Stomach (tissue), 9 donors: ENCODE data around the gene TSKU. TPM values are rescaled to one million over a fixed set of nuclear protein-coding genes. Genes with fewer than 3 reads are reported as not detected.
"Not testable (repeated sequence)": the region's sequence is repeated elsewhere in the genome, so short reads cannot be mapped to it uniquely, and the experiment has no call there.

Experiments used
- DNase-seq, 2 donors: peaks; one replicate each; pipeline versions ENCODE4 v3.0.0 to v3.0.0-alpha.2; 2013 to 2019
- H3K27ac ChIP-seq, 5 donors: fragments of 200-600 bp in 4 of 5; sonication (generic) in 4 of 5; one replicate each; pipeline ENCODE4 v1.5.1; 2013 to 2019; ENCODE audit warnings: mild to moderate bottlenecking in 1 of 5, moderate library complexity in 1 of 5
- H3K27me3 ChIP-seq, 3 donors: fragments of 200-600 bp; sonication (generic); one replicate each; pipeline ENCODE4 v1.5.1; 2017 to 2019; ENCODE audit warnings: mixed run types in 1 of 3
- H3K36me3 ChIP-seq, 4 donors: fragments of 200-600 bp; sonication (generic); 1 replicate in 3 of 4; 2 replicates in 1 of 4; pipeline ENCODE4 v1.5.1; 2016 to 2019
- H3K4me1 ChIP-seq, 4 donors: fragments of 200-600 bp; sonication (generic); one replicate each; pipeline ENCODE4 v1.5.1; 2016 to 2019
- H3K4me3 ChIP-seq, 4 donors: fragments of 200-600 bp; sonication (generic) in 3 of 4; one replicate each; pipeline ENCODE4 v1.5.1; 2016 to 2019; ENCODE audit warnings: mild to moderate bottlenecking in 1 of 4
- H3K9me3 ChIP-seq, 4 donors: fragments of 200-600 bp; sonication (generic); one replicate each; pipeline ENCODE4 v1.5.1; 2016 to 2019
- CTCF ChIP-seq, 7 experiments: fragments of 450-650 bp in 4 of 7; fragments of 200-600 bp in 3 of 7; sonication (generic) in 3 of 7; IDR thresholded peaks; one replicate each; pipeline ENCODE4 v1.5.1; 2016 to 2019; ENCODE audit warnings: antibody characterized with exemption in 7 of 7, control low read depth in 2 of 7, mild to moderate bottlenecking in 1 of 7
- EP300 ChIP-seq: sonication (generic); formaldehyde crosslinking; IDR thresholded peaks from one replicate; pipeline ENCODE4 v1.6.1; 2017; ENCODE audit warnings: antibody characterized with exemption
- POLR2A ChIP-seq, 4 donors: fragments of 450-650 bp; IDR thresholded peaks; one replicate each; pipeline ENCODE4 v1.6.1; 2016; ENCODE audit warnings: antibody characterized with exemption in 4 of 4, control low read depth in 2 of 4, mild to moderate bottlenecking in 1 of 4, moderate library complexity in 1 of 4
- POLR2AphosphoS5 ChIP-seq, 3 donors: sonication (generic); formaldehyde crosslinking; IDR thresholded peaks; one replicate each; pipeline ENCODE4 v1.6.1; 2016; ENCODE audit warnings: antibody characterized with exemption in 3 of 3
- WGBS, 5 donors: extraction: QIAGEN DNeasy Blood & Tissue Kit in 3 of 5; methylation state at CpG; one replicate each; pipeline versions ENCODE4 v1.1.5 to v1.1.7; 2013 to 2018; 5-methylcytosine and 5-hydroxymethylcytosine counted together
- intact Hi-C: fragments of 100-400 bp; cut with DNase I; formaldehyde crosslinking; loops from one replicate; pipeline ENCODE4 v1.15.1; 2023; ENCODE audit warnings: low total_unique reads
- polyA plus RNA-seq, 3 donors: library from polyadenylated mRNA; stranded (reverse); fragments of 200-250 nt; gene quantifications; one replicate each; pipeline ENCODE4 v1.2.3, GENCODE V29; 2013
- total RNA-seq, 5 donors: library from RNA; depleted of rRNA; stranded (reverse); fragments of >200 nt; gene quantifications; one replicate each; pipeline versions ENCODE4 v1.1.0 to v1.2.3, GENCODE V29; 2014 to 2016
- donor health status: healthy with polysubstance abuse.
- donor health status: Bipolar disorder and iron deficiency.
- donor health status: healthy.

TSKU gene
- total and polyA plus RNA-seq, 8 donors: 11.1 to 114 (median 19.7) TPM

- H3K9me3 ChIP-seq: peaks cover 0 to 22% (median 14%) of the 10 kb centered on the region in 4 donors
- no peak overlapping the region for H3K4me3 ChIP-seq
- no peaks in the 10 kb centered on the region for H3K36me3 ChIP-seq
- no peaks in the 10 kb centered on the region for H3K27me3 ChIP-seq
- TF ChIP-seq EP300: no peak
- no peak for TF ChIP-seq POLR2AphosphoS5 (IDR thresholded peaks at IDR 0.05)
- TF ChIP-seq POLR2A (IDR thresholded peaks at IDR 0.05): no peak
- TF ChIP-seq CTCF (IDR thresholded peaks at IDR 0.05): no peak
- intact Hi-C loops: no loop called here
- H3K27ac ChIP-seq: no peak overlapping the region
- peaks cover 0 to 8% (median 1%) of the 10 kb centered on the region in 4 donors for H3K4me1 ChIP-seq
- WGBS, 5 donors: 79 to 97% (median 95%) methylated on average over 2 of the region's 2 CpGs
- no peak for DNase-seq
These were observed 31.3 kb downstream of the TSKU start for GRCh38 chr11:76814414-76814813.

GRCh38 chr11:76815678-76816077 lies 32.5 kb downstream of the TSKU start:
- H3K9me3 ChIP-seq: peaks cover 0 to 22% (median 14%) of the 10 kb centered on the region in 4 donors
- H3K4me1 ChIP-seq, DNase-seq, H3K4me3 ChIP-seq, H3K36me3 ChIP-seq, H3K27me3 ChIP-seq, H3K27ac ChIP-seq, intact Hi-C loops: not testable (repeated sequence)
- WGBS, 5 donors: 91 to 95% (median 93%) methylated on average over 7 of the region's 7 CpGs

- peaks cover 0 to 11% (median 0%) of the 10 kb centered on the region in 4 donors for H3K4me1 ChIP-seq
- intact Hi-C loops: no loop called here
These were observed 37.0 kb downstream of the TSKU start for GRCh38 chr11:76820184-76820566.

GRCh38 chr11:76821396-76821795 lies 38.2 kb downstream of the TSKU start:
- H3K36me3 ChIP-seq, H3K9me3 ChIP-seq, H3K27ac ChIP-seq, intact Hi-C loops, H3K4me3 ChIP-seq, H3K27me3 ChIP-seq, DNase-seq: not testable (repeated sequence)
- WGBS, 5 donors: 89 to 97% (median 94%) methylated on average over 7 to 29 of the region's 29 CpGs
- peaks cover 0 to 11% (median 0%) of the 10 kb centered on the region in 4 donors for H3K4me1 ChIP-seq

More at GRCh38 chr11:76820184-76820566, 37.0 kb downstream of the TSKU start:
- no peak for TF ChIP-seq POLR2A (IDR thresholded peaks at IDR 0.05)
- TF ChIP-seq EP300: no peak
- no peak for TF ChIP-seq CTCF (IDR thresholded peaks at IDR 0.05)
- peaks cover 0 to 16% (median 11%) of the 10 kb centered on the region in 4 donors for H3K9me3 ChIP-seq
- H3K27me3 ChIP-seq: no peaks in the 10 kb centered on the region
- H3K27ac ChIP-seq: no peak overlapping the region
- no peaks in the 10 kb centered on the region for H3K36me3 ChIP-seq
- no peak for DNase-seq
- WGBS, 5 donors: 78 to 94% (median 88%) methylated on average over 1 of the region's 1 CpG
- no peak overlapping the region for H3K4me3 ChIP-seq

- intact Hi-C loops: no loop called here
- peaks cover 0 to 11% (median 0%) of the 10 kb centered on the region in 4 donors for H3K4me1 ChIP-seq
- H3K27ac ChIP-seq: no peak overlapping the region
- no peaks in the 10 kb centered on the region for H3K36me3 ChIP-seq
- no peak for DNase-seq
- H3K27me3 ChIP-seq: no peaks in the 10 kb centered on the region
- TF ChIP-seq EP300 (no peak), POLR2AphosphoS5 (IDR thresholded peaks at IDR 0.05) (no peak), CTCF (IDR thresholded peaks at IDR 0.05) (no peak)
- H3K4me3 ChIP-seq: no peak overlapping the region
- WGBS, 5 donors: 79 to 93% (median 89%) methylated on average over 1 of the region's 1 CpG
- H3K9me3 ChIP-seq: no peaks in the 10 kb centered on the region
These were observed 39.2 kb downstream of the TSKU start for GRCh38 chr11:76822406-76822805.
